Lower lobe of right lung (tissue), 2 donors: ENCODE data around the gene ZNF396. TPM values are rescaled to one million over a fixed set of nuclear protein-coding genes. Genes with fewer than 3 reads are reported as not detected.

Source experiments
- ATAC-seq, 2 donors: fragments of 200-7000 bp; cut with Tn5 transposase; one replicate each; pipeline ENCODE4 v1.9.1; 2020 to 2022; ENCODE audit warnings: mild to moderate bottlenecking in 2 of 2, moderate library complexity in 2 of 2
- DNase-seq: peaks from one replicate; pipeline ENCODE4 v3.0.0-alpha.2; 2020
- H3K27ac ChIP-seq: fragments of 200-600 bp; one replicate; pipeline ENCODE4 v1.8.0; 2022
- H3K27me3 ChIP-seq: fragments of 200-600 bp; one replicate; pipeline ENCODE4 v1.8.0; 2022; ENCODE audit warnings: low read depth
- H3K36me3 ChIP-seq: fragments of 200-600 bp; one replicate; pipeline ENCODE4 v1.8.0; 2022; ENCODE audit warnings: mild to moderate bottlenecking
- H3K4me1 ChIP-seq: fragments of 200-600 bp; one replicate; pipeline ENCODE4 v1.8.0; 2022
- H3K4me3 ChIP-seq: fragments of 200-600 bp; one replicate; pipeline ENCODE4 v1.8.0; 2022; ENCODE audit warnings: mild to moderate bottlenecking
- H3K9me3 ChIP-seq: fragments of 200-600 bp; one replicate; pipeline ENCODE4 v1.8.0; 2022
- intact Hi-C: fragments of 100-400 bp; cut with DNase I; formaldehyde crosslinking; loops from one replicate; pipeline ENCODE4 v1.11.0; 2022
- long read RNA-seq: library from polyadenylated mRNA; unstranded; transcript quantifications from one replicate; pipeline ENCODE4 v2.0.0, GENCODE V29; 2021
- total RNA-seq: library from RNA; stranded (reverse); fragmentation: NEBNext Ultra II Directional; extraction: Animal tissue kit (Norgen Biotek cat#: 25700); gene quantifications from one replicate; pipeline ENCODE4 v1.2.1, GENCODE V29; 2021
- TF ChIP-seq, protein P1 (sequence below): fragments of 200-600 bp; IDR thresholded peaks from one replicate; pipeline ENCODE4 v1.8.0; 2022; ENCODE audit warnings: antibody characterized with exemption, mild to moderate bottlenecking
- donor health status: DM: no; HTN: yes; CAD: no; lungs with severe emphysema.

The ZNF396 gene
- total RNA-seq: 4.4 TPM
- long read RNA-seq, partial matches to known transcripts: 0 of 7 reads
- long read RNA-seq, other reads (novel, unspliced or antisense): 1 of 7 reads

DNA sequence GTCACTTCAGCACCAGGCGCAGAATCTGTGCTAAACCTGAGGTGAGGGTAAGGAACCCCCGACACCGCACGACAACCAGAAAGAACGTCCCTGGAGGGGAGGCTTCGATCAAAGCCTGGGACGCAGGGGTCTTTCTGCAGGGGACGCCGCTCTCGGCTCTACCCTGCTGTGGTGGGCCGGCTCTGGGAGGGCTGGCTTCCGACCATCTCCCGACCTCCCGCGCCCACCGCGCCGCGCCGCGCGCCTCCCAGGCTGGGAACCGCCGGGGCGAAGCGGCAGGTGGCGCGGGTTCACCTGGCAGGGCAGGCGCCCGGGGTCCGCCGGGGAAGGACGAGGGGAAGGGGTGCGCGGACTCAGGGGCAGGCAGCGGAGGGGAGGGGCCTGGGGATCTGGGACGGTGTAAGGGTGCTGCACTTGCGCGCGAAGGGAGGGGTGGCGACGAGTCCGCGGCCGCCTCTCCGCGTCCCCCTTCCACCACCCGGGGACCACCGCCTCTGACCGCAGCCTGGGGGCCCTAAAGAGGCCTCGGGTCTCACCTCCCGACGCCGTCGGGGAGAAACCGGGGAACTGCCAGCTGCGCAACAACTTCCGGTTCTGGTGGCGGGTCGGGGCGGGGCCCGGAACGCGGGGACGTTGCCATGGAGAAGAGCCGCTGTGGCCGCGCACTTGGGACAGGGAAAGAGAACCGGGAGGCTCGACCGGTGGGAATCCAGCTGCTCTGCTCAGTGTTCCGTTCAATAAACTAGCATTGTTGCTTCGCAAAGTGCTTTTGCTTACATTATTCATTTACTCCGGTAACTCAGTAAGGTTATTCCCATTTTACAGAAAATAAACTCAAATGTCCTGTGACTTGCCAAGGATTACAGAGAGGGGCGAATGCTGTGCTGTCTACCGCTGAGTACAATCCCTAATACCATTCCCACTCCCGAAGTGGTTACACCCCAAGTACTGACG, at the start of gene ZNF396:
TSS of gene ZNF396 (minus strand) at position 596 of the 954 bp plus-strand sequence. CDS start 3,045 bp downstream, outside the sequence.
- ATAC-seq (peak; percentile 96 to 97), DNase-seq (peak; percentile 93)
- peaks cover 3% of the 10 kb centered on the region for H3K36me3 ChIP-seq
- peak within 1 kb of the TSS; percentile 76 for H3K27ac ChIP-seq
- no peaks in the 10 kb centered on the region for H3K9me3 ChIP-seq
- TF ChIP-seq, protein P1, sequence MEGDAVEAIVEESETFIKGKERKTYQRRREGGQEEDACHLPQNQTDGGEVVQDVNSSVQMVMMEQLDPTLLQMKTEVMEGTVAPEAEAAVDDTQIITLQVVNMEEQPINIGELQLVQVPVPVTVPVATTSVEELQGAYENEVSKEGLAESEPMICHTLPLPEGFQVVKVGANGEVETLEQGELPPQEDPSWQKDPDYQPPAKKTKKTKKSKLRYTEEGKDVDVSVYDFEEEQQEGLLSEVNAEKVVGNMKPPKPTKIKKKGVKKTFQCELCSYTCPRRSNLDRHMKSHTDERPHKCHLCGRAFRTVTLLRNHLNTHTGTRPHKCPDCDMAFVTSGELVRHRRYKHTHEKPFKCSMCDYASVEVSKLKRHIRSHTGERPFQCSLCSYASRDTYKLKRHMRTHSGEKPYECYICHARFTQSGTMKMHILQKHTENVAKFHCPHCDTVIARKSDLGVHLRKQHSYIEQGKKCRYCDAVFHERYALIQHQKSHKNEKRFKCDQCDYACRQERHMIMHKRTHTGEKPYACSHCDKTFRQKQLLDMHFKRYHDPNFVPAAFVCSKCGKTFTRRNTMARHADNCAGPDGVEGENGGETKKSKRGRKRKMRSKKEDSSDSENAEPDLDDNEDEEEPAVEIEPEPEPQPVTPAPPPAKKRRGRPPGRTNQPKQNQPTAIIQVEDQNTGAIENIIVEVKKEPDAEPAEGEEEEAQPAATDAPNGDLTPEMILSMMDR: no peak
- no peaks in the 10 kb centered on the region for H3K27me3 ChIP-seq
- peak within 1 kb of the TSS; percentile 83 for H3K4me3 ChIP-seq
- intact Hi-C loops: no loop called here
- peaks cover 12% of the 10 kb centered on the region for H3K4me1 ChIP-seq

DNA sequence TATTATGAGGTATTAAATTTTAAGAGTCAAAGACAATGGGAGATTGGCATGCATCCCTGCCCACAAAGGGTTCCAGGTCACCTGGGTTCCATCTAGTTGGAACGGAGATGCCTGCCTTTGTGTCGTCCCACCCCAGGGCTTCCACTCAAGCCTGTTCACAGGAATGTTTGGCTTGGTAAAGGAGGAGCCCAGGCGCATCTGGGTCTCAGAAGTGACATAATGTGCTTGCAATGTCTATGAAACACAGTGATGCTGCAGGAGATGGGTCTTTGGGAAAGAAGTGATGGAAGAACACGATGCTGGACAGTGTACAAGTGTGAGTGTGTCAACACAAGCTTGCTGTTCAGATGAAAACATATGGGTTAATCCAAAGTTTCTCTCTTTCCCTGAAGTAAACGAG, 49.6 kb upstream of the ZNF396 start:
- no peaks in the 10 kb centered on the region for H3K9me3 ChIP-seq
- H3K27me3 ChIP-seq: no peaks in the 10 kb centered on the region
- H3K4me1 ChIP-seq: peaks cover 9% of the 10 kb centered on the region
- ATAC-seq: no peak
- no peak overlapping the region for H3K27ac ChIP-seq
- no peak for DNase-seq
- no peak overlapping the region for H3K4me3 ChIP-seq
- intact Hi-C loops: no loop called here
- H3K36me3 ChIP-seq: no peaks in the 10 kb centered on the region
- TF ChIP-seq, protein P1: no peak

DNA sequence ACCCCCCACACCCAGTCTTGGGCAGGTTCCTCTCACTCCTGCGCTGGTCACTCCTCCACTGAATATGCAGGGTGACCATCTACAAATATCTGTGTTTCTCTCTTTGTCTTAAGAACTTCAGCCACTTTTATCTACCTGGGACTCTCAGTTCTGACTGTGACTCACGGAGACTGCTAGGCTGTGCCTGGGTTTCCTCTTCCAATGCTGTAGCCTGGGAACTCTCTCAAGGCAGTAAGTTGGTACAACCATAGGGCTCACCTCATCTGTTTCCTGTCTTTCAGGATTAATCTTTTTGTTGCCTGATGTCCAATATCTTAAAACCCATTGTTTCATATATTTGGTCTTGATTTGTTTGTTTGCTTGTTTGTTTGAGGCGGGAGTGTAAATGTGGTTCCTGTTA, 47.2 kb upstream of the ZNF396 start:
- Histone ChIP-seq H3K27me3 (no peaks in the 10 kb centered on the region), H3K27ac (no peak overlapping the region), H3K36me3 (no peaks in the 10 kb centered on the region), H3K9me3 (no peaks in the 10 kb centered on the region), H3K4me3 (no peak overlapping the region), H3K4me1 (no peaks in the 10 kb centered on the region)
- no peak for ATAC-seq
- TF ChIP-seq, protein P1: no peak
- DNase-seq: no peak
- intact Hi-C loops: no loop called here

DNA sequence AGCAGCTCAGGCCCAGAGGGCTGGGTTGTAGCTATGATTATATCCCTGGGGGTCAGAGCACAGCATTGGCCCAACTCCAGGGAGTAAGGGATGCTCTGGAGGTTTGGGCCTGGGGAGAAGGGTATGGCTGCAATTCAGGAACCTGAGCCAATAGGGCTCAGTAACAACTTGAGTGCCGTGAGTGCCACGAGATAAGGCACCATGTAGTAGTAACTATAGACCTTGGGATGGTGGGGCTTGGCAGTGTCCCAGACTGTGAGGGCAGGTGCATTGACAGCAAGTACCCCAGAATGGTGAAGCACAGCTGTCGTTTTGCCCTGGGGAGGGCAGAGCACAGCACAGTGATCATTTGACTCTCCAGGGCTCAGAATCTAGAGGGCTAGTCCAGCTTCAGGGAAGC, 45.1 kb upstream of the ZNF396 start:
- no peak for ATAC-seq
- Histone ChIP-seq H3K36me3 (no peaks in the 10 kb centered on the region), H3K27ac (no peak overlapping the region), H3K27me3 (no peaks in the 10 kb centered on the region), H3K4me3 (no peak overlapping the region), H3K4me1 (no peaks in the 10 kb centered on the region), H3K9me3 (peaks cover 7% of the 10 kb centered on the region)
- TF ChIP-seq, protein P1: no peak
- intact Hi-C loops: no loop called here
- DNase-seq: no peak

DNA sequence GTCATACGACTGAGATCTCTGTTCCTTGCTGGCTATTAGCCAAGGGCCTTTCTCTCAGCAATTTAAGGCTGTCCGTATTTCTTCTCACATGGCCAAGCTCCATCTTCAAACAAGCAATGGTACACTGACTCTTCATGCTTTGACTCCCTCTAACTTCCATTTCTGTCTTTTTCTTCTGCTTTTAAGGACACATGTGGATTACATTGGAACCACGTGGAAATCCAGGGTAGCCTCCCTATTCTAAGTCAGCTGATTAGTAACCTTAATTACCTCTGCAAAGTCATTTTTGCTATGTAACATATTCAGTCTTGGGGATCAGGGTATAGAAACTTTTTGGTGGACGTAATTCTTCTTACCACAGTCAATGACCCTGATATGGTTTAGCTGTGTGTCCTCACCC, 41.5 kb upstream of the ZNF396 start:
- intact Hi-C loops: no loop called here
- no peak overlapping the region for H3K27ac ChIP-seq

More for the DNA sequence above, 41.5 kb upstream of the ZNF396 start:
- Histone ChIP-seq H3K36me3 (no peaks in the 10 kb centered on the region), H3K27me3 (no peaks in the 10 kb centered on the region), H3K9me3 (peaks cover 11% of the 10 kb centered on the region), H3K4me3 (no peak overlapping the region), H3K4me1 (peaks cover 12% of the 10 kb centered on the region)
- ATAC-seq: no peak
- DNase-seq: no peak
- TF ChIP-seq, protein P1: no peak
